ENCODE data around the gene ENC1. TPM values are rescaled to one million over a fixed set of nuclear protein-coding genes. Genes with fewer than 3 reads are reported as not detected.

Gene ENC1
- total RNA-seq, 1 donor from 2014 or later, result 11.1 TPM

Other genes starting within 250 kb of the ENC1 start
- 102 and 112 TPM in 2 replicates for gene HEXB, start 44.5 kb upstream of the ENC1 start, total RNA-seq
- 23.8 and 31.3 TPM in 2 replicates for gene GFM2, start 126.4 kb upstream of the ENC1 start, total RNA-seq
- gene NSA2, start 126.5 kb upstream of the ENC1 start, total RNA-seq, result 57.3 and 61.5 TPM in 2 replicates
- 1.3 and 2.4 TPM in 2 replicates for gene FAM169A, start 225.7 kb upstream of the ENC1 start, total RNA-seq

Measured in lung microvascular endothelial cell (primary cell).